Measurements from ENCODE around the gene NUP160. TPM values are rescaled to one million over a fixed set of nuclear protein-coding genes. Genes with fewer than 3 reads are reported as not detected.

NUP160 gene
- total RNA-seq, 1 donor from 2014 or later: 82.7 TPM

- Mint-ChIP-seq H3K36me3 (ENCODE audit: insufficient read depth) (peaks cover 7% of the 10 kb centered on the region), H3K27me3 (no peaks in the 10 kb centered on the region), H3K27ac (peak overlapping the region; percentile 29)
Observed at GRCh38 chr11:47850337-47850736, 2.2 kb upstream of the NUP160 start.

GRCh38 chr11:47848700-47849155 lies 578 bp upstream of the NUP160 start:
- TF ChIP-seq CTCF (IDR thresholded peaks at IDR 0.05; ENCODE audit: unreplicated experiment): no peak
- DNase-seq (ENCODE audit: low spot score, unreplicated experiment): no peak
- H3K36me3 Mint-ChIP-seq (ENCODE audit: insufficient read depth): peaks cover 8% of the 10 kb centered on the region
- peak overlapping the region; percentile 99 for H3K4me3 Mint-ChIP-seq (ENCODE audit: low read depth)
- H3K27me3 Mint-ChIP-seq: no peaks in the 10 kb centered on the region
- no peaks in the 10 kb centered on the region for H3K9me3 Mint-ChIP-seq (ENCODE audit: low read depth)
- peaks cover 15% of the 10 kb centered on the region for H3K4me1 Mint-ChIP-seq (ENCODE audit: low read depth)
- H3K27ac Mint-ChIP-seq: peak overlapping the region; percentile 100

More at GRCh38 chr11:47850337-47850736, 2.2 kb upstream of the NUP160 start:
- Mint-ChIP-seq H3K4me1 (ENCODE audit: low read depth) (peaks cover 15% of the 10 kb centered on the region), H3K4me3 (ENCODE audit: low read depth) (peak overlapping the region; percentile 33), H3K9me3 (ENCODE audit: low read depth) (no peaks in the 10 kb centered on the region)
- DNase-seq (ENCODE audit: low spot score, unreplicated experiment): no peak
- TF ChIP-seq CTCF (IDR thresholded peaks at IDR 0.05; ENCODE audit: unreplicated experiment): no peak

- peak overlapping the region; percentile 100 for H3K27ac Mint-ChIP-seq
- no peak for TF ChIP-seq CTCF (IDR thresholded peaks at IDR 0.05; ENCODE audit: unreplicated experiment)
- H3K36me3 Mint-ChIP-seq (ENCODE audit: insufficient read depth): peaks cover 8% of the 10 kb centered on the region
- H3K27me3 Mint-ChIP-seq: no peaks in the 10 kb centered on the region
- H3K4me3 Mint-ChIP-seq (ENCODE audit: low read depth): peak overlapping the region; percentile 99
- no peak for DNase-seq (ENCODE audit: low spot score, unreplicated experiment)
- no peaks in the 10 kb centered on the region for H3K9me3 Mint-ChIP-seq (ENCODE audit: low read depth)
- peaks cover 15% of the 10 kb centered on the region for H3K4me1 Mint-ChIP-seq (ENCODE audit: low read depth)
Observed at GRCh38 chr11:47847537-47847891, 636 bp downstream of the NUP160 start.

- Mint-ChIP-seq H3K36me3 (ENCODE audit: insufficient read depth) (peaks cover 8% of the 10 kb centered on the region), H3K27ac (peak overlapping the region; percentile 85), H3K9me3 (ENCODE audit: low read depth) (no peaks in the 10 kb centered on the region), H3K27me3 (no peaks in the 10 kb centered on the region), H3K4me1 (ENCODE audit: low read depth) (peaks cover 15% of the 10 kb centered on the region), H3K4me3 (ENCODE audit: low read depth) (peak overlapping the region; percentile 99)
- DNase-seq (ENCODE audit: low spot score, unreplicated experiment): no peak
- TF ChIP-seq CTCF (IDR thresholded peaks at IDR 0.05; ENCODE audit: unreplicated experiment): no peak
Observed at GRCh38 chr11:47846998-47847397, 1.2 kb downstream of the NUP160 start.

GRCh38 chr11:47843361-47844055 lies 4.6 kb downstream of the NUP160 start:
- no peak for DNase-seq (ENCODE audit: low spot score, unreplicated experiment)
- H3K27ac Mint-ChIP-seq: no peak overlapping the region
- no peaks in the 10 kb centered on the region for H3K9me3 Mint-ChIP-seq (ENCODE audit: low read depth)
- peaks cover 10% of the 10 kb centered on the region for H3K36me3 Mint-ChIP-seq (ENCODE audit: insufficient read depth)
- no peak overlapping the region for H3K4me3 Mint-ChIP-seq (ENCODE audit: low read depth)
- H3K4me1 Mint-ChIP-seq (ENCODE audit: low read depth): peaks cover 12% of the 10 kb centered on the region
- TF ChIP-seq CTCF (IDR thresholded peaks at IDR 0.05; ENCODE audit: unreplicated experiment): no peak
- H3K27me3 Mint-ChIP-seq: no peaks in the 10 kb centered on the region

All from progenitor cell of endocrine pancreas (in vitro differentiated cells).